Prostate gland (tissue), 2 donors: ENCODE results near the gene SMARCAD1.

Experiments
- CTCF ChIP-seq, 4 experiments: fragments of 200-600 bp in 2 of 4; fragments of 450-650 bp in 2 of 4; sonication (generic) in 2 of 4; IDR thresholded peaks; 1 replicate in 3 of 4; 2 replicates in 1 of 4; pipeline ENCODE4 v1.5.1; 2016 to 2019; ENCODE audit warnings: antibody characterized with exemption in 4 of 4, mild to moderate bottlenecking in 2 of 4, moderate library complexity in 2 of 4
- POLR2A ChIP-seq: fragments of 450-650 bp; IDR thresholded peaks from one replicate; pipeline ENCODE4 v1.6.1; 2016; ENCODE audit warnings: antibody characterized with exemption, mild to moderate bottlenecking
- POLR2AphosphoS5 ChIP-seq: sonication (generic); formaldehyde crosslinking; IDR thresholded peaks from one replicate; pipeline ENCODE4 v1.6.1; 2017; ENCODE audit warnings: antibody characterized with exemption

- TF ChIP-seq CTCF (IDR thresholded peaks at IDR 0.05) (no peak), POLR2AphosphoS5 (no peak), POLR2A (no peak)
These were observed 36.6 kb downstream of the SMARCAD1 start for GRCh38 chr4:94244087-94244828.
